ENCODE results near the gene MIEF1. TPM values are rescaled to one million over a fixed set of nuclear protein-coding genes. Genes with fewer than 3 reads are reported as not detected.

MIEF1 gene
- total and polyA plus RNA-seq, 2 experiments from 2014 or later, result 13.2 to 40.1 TPM

DNA sequence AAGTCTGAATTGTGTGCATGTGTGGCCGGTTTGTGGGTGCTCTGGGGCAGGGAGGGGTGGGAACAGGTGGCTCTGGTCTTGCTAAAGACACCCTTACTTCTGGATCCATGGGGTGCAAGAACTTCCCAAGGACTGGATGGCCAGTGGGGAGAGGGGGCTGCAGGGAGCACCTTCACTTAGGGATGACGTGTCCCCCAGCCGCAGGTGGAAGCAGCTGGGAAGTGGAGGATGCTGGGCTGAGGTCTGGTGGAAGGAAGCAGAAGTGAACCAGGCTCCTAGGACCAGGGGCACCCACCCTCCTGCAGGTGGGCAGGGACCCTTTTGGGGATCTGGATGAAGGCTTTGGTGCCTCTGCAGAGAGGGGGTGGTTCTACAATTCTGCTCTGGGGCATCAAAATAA lies 9.9 kb upstream of the MIEF1 start (continued):
- TF ChIP-seq, protein P1, sequence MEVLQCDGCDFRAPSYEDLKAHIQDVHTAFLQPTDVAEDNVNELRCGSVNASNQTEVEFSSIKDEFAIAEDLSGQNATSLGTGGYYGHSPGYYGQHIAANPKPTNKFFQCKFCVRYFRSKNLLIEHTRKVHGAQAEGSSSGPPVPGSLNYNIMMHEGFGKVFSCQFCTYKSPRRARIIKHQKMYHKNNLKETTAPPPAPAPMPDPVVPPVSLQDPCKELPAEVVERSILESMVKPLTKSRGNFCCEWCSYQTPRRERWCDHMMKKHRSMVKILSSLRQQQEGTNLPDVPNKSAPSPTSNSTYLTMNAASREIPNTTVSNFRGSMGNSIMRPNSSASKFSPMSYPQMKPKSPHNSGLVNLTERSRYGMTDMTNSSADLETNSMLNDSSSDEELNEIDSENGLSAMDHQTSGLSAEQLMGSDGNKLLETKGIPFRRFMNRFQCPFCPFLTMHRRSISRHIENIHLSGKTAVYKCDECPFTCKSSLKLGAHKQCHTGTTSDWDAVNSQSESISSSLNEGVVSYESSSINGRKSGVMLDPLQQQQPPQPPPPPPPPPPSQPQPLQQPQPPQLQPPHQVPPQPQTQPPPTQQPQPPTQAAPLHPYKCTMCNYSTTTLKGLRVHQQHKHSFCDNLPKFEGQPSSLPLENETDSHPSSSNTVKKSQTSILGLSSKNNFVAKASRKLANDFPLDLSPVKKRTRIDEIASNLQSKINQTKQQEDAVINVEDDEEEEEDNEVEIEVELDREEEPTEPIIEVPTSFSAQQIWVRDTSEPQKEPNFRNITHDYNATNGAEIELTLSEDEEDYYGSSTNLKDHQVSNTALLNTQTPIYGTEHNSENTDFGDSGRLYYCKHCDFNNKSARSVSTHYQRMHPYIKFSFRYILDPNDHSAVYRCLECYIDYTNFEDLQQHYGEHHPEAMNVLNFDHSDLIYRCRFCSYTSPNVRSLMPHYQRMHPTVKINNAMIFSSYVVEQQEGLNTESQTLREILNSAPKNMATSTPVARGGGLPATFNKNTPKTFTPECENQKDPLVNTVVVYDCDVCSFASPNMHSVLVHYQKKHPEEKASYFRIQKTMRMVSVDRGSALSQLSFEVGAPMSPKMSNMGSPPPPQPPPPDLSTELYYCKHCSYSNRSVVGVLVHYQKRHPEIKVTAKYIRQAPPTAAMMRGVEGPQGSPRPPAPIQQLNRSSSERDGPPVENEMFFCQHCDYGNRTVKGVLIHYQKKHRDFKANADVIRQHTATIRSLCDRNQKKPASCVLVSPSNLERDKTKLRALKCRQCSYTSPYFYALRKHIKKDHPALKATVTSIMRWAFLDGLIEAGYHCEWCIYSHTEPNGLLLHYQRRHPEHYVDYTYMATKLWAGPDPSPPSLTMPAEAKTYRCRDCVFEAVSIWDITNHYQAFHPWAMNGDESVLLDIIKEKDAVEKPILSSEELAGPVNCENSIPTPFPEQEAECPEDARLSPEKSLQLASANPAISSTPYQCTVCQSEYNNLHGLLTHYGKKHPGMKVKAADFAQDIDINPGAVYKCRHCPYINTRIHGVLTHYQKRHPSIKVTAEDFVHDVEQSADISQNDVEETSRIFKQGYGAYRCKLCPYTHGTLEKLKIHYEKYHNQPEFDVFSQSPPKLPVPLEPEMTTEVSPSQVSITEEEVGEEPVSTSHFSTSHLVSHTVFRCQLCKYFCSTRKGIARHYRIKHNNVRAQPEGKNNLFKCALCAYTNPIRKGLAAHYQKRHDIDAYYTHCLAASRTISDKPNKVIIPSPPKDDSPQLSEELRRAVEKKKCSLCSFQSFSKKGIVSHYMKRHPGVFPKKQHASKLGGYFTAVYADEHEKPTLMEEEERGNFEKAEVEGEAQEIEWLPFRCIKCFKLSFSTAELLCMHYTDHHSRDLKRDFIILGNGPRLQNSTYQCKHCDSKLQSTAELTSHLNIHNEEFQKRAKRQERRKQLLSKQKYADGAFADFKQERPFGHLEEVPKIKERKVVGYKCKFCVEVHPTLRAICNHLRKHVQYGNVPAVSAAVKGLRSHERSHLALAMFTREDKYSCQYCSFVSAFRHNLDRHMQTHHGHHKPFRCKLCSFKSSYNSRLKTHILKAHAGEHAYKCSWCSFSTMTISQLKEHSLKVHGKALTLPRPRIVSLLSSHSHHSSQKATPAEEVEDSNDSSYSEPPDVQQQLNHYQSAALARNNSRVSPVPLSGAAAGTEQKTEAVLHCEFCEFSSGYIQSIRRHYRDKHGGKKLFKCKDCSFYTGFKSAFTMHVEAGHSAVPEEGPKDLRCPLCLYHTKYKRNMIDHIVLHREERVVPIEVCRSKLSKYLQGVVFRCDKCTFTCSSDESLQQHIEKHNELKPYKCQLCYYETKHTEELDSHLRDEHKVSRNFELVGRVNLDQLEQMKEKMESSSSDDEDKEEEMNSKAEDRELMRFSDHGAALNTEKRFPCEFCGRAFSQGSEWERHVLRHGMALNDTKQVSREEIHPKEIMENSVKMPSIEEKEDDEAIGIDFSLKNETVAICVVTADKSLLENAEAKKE (CRISPR knock-in tag; IDR thresholded peaks at IDR 0.05), result no peak
- TF ChIP-seq, protein P2, sequence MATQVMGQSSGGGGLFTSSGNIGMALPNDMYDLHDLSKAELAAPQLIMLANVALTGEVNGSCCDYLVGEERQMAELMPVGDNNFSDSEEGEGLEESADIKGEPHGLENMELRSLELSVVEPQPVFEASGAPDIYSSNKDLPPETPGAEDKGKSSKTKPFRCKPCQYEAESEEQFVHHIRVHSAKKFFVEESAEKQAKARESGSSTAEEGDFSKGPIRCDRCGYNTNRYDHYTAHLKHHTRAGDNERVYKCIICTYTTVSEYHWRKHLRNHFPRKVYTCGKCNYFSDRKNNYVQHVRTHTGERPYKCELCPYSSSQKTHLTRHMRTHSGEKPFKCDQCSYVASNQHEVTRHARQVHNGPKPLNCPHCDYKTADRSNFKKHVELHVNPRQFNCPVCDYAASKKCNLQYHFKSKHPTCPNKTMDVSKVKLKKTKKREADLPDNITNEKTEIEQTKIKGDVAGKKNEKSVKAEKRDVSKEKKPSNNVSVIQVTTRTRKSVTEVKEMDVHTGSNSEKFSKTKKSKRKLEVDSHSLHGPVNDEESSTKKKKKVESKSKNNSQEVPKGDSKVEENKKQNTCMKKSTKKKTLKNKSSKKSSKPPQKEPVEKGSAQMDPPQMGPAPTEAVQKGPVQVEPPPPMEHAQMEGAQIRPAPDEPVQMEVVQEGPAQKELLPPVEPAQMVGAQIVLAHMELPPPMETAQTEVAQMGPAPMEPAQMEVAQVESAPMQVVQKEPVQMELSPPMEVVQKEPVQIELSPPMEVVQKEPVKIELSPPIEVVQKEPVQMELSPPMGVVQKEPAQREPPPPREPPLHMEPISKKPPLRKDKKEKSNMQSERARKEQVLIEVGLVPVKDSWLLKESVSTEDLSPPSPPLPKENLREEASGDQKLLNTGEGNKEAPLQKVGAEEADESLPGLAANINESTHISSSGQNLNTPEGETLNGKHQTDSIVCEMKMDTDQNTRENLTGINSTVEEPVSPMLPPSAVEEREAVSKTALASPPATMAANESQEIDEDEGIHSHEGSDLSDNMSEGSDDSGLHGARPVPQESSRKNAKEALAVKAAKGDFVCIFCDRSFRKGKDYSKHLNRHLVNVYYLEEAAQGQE (IDR thresholded peaks at IDR 0.05; ENCODE audit: unreplicated experiment), result no peak
- no peak for TF ChIP-seq POLR2AphosphoS5 (IDR thresholded peaks at IDR 0.05; ENCODE audit: low read depth)
- TF ChIP-seq NANOG (IDR thresholded peaks at IDR 0.05; ENCODE audit: borderline replicate concordance), result no peak
- TF ChIP-seq JUNB (IDR thresholded peaks at IDR 0.05; ENCODE audit: unreplicated experiment), result no peak
- no peak for TF ChIP-seq STAT1 (IDR thresholded peaks at IDR 0.05; ENCODE audit: unreplicated experiment)
- TF ChIP-seq, protein P3, sequence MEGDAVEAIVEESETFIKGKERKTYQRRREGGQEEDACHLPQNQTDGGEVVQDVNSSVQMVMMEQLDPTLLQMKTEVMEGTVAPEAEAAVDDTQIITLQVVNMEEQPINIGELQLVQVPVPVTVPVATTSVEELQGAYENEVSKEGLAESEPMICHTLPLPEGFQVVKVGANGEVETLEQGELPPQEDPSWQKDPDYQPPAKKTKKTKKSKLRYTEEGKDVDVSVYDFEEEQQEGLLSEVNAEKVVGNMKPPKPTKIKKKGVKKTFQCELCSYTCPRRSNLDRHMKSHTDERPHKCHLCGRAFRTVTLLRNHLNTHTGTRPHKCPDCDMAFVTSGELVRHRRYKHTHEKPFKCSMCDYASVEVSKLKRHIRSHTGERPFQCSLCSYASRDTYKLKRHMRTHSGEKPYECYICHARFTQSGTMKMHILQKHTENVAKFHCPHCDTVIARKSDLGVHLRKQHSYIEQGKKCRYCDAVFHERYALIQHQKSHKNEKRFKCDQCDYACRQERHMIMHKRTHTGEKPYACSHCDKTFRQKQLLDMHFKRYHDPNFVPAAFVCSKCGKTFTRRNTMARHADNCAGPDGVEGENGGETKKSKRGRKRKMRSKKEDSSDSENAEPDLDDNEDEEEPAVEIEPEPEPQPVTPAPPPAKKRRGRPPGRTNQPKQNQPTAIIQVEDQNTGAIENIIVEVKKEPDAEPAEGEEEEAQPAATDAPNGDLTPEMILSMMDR (conservative IDR thresholded peaks at IDR 0.05; ENCODE audit: low read depth in 2 of 2), result no peak
- TF ChIP-seq EZH2phosphoT487 (IDR thresholded peaks at IDR 0.05; ENCODE audit: unreplicated experiment), result no peak
- TF ChIP-seq CREB1 (CRISPR knock-in tag; IDR thresholded peaks at IDR 0.05; ENCODE audit: low read depth), result no peak
- no peak for TF ChIP-seq EZH2 (IDR thresholded peaks at IDR 0.05; ENCODE audit: low read depth, unreplicated experiment)

Measured in GM23338 (cell line).